ENCODE data around the gene NAA30. TPM values are rescaled to one million over a fixed set of nuclear protein-coding genes. Genes with fewer than 3 reads are reported as not detected.

The NAA30 gene
- 5.2 and 5.7 TPM in 2 replicates for total RNA-seq (2014; rRNA removed; shearing (Covaris generic))

GRCh38 chr14:57390037-57390805, at the start of gene NAA30:
Gene NAA30 (plus strand): TSS chr14:57390586. CDS start chr14:57390958, 372 bp downstream.

Other genes starting within 250 kb of the NAA30 start
- 27.3 and 33.0 TPM in 2 replicates for gene EXOC5, start 121.7 kb upstream of the NAA30 start, total RNA-seq (2014; rRNA removed; shearing (Covaris generic))
- 4.7 and 6.1 TPM in 2 replicates for gene AP5M1, start 121.6 kb upstream of the NAA30 start, total RNA-seq (2014; rRNA removed; shearing (Covaris generic))
- gene CCDC198, start 103.3 kb downstream of the NAA30 start, total RNA-seq (2014; rRNA removed; shearing (Covaris generic)): not detected in 2 replicates

Measured in A375 (cell line).